CD4-positive, alpha-beta T cell treated with Interleukin-10 for 1 hour (primary cell): ENCODE data around the gene ZNF652.

Source experiments
- DNase-seq: peaks from one replicate; pipeline ENCODE4 v3.0.0-alpha.2; 2020

Gene ZNF652

DNA sequence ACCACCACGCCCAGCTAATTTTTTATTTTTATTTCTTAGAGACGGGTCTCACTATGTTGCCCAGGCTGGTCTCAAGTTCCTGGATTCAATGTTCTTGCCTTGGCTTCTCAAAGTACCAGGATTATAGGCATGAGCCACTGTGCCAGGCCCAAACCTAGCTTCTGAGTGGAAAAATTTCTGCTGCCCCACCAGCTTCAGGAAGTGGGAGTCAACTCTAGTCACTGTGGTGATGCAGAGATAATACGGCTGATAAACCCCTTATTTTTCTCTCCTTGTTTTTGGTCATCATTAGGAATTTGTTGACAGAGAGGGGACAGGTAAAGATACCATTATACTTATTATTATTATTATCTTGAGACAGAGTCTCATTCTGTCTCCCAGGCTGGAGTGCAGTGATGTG lies 103.7 kb downstream of the ZNF652 start:
- no peak for DNase-seq

DNA sequence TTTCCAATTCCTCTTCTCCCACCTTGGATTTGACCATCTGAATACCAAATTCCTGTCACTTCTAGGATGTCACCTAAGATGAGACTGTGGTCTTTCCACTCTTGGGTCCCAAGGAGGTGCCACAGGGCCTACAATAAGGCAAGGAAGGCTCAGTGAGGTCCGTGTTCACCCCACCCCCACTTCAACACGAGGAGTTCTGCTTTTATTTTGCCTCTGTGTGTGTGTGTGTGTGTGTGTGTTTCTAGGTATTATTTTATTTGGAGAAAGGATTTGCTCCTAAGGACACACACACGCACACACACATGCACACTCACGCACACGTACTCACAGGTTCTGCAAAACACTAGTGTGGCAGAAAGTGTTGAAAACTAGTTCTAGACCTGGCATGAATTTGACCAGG lies 106.9 kb downstream of the ZNF652 start:
- no peak for DNase-seq

DNA sequence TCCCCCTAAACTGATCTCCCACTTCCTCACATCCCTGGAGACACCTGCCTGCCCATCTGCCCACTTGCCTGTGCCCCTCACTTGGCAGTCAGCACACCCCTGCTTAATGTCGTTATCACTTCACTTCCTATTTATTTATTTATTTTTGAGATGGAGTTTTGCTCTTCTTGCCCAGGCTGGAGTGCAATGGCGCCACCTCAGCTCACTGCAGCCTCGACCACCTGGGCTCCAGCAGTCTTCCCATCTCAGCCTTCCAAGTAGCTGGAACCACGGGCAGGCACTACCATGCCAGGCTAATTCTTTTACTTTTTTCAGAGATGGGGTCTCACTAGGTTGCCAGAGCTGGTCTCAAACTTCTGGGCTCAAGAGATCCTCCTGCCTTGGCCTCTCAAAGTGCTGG lies 108.0 kb downstream of the ZNF652 start:
- DNase-seq, result no peak

DNA sequence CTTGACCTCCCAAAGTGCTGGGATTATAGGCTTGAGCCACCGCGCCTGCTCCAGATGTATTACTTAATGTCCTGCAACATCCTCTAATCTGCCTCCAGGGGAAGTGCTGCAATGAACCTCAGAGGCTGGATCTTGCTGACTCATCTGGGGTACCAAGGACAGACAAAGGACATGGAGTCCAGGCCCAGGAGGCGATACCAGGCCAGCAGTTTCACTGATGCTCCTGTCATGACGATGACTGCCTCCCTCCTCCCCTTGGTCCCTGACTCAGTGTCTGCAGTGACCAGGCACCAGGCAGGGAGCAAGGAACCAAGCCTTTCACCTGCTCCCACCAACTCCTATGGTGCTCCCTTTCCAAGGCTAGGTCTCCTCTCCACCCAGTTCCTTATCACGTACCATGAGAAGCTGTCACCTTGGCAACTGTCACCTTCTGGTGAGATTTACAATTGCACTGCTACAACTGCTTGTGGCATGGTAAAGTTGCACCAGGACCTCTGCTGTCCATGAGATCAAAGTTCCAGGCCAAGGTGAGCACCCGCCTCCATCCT lies 109.8 kb downstream of the ZNF652 start:
- DNase-seq, result no peak

DNA sequence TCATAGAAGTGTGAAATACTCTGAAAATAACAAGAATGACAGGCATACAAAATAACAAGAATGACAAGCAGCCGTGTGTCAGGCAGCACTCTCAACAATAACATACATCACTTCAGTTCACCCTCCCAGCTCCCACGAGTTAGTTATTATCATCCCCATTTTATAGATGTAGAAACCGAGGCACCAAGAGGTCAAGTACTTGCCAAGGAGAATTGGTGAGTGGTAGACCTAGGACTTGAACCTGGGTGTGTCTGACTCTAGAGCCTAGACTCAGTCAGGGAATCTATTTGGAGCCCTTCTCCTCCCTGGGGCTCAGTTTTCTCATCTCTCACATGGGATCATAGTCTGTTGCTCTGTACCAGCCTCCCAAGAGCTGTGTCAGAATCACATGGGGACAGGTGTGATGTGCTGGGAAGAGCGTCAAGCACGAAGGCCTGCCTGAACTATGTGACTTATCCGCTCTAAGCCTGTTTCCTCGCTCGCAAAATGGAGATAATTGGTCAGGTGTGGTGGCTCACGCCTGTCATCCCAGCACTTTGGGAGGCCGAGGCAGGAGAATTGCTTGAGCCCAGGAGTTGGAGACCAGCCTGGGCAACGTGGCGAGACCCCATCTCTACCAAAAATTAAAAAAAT lies 112.0 kb downstream of the ZNF652 start:
- DNase-seq, result no peak

DNA sequence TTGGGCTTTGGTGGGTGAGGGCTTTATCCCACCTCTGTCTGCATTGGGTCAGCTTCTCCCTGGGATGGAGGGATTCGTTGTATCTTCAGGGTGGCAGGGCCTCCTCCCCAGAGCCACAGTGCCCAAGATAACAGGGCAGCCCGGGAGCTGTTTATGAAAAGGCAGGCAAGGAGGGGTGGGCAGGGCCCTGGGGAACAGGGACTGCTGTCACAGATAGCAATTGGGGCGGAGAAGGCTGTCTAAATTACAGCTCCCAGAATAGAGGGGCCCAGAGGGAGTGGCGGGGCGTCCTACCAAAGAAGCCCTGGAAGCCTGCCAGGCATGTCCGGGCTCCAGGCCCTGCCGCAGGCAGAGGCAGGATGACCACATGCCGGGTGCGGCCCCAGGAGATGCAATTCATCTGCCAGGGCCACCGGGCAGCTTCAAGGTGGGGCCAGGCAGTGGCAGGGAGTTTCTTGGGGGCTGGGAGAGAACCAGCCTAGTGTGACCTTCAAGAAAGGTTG lies 112.7 kb downstream of the ZNF652 start:
- DNase-seq, result no peak

DNA sequence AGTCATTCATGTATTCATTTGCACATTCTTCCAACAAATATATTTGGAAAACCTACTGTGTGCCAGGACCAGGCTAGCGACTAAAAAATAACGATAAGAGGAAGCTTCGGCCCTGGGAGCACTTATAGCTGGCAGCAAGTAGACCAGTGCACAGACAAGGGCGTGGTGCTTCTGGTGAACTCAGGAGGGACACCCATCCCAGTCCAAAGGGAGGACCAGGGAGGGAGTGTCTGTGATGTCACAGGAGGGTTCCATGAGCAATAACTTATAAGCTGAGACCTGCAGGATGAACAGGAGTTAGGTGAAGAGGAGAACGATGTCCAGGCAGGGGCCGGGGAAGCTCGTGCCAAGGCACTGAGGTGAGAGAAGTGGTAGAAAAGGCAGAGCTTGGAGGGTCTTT lies 114.1 kb downstream of the ZNF652 start:
- no peak for DNase-seq

DNA sequence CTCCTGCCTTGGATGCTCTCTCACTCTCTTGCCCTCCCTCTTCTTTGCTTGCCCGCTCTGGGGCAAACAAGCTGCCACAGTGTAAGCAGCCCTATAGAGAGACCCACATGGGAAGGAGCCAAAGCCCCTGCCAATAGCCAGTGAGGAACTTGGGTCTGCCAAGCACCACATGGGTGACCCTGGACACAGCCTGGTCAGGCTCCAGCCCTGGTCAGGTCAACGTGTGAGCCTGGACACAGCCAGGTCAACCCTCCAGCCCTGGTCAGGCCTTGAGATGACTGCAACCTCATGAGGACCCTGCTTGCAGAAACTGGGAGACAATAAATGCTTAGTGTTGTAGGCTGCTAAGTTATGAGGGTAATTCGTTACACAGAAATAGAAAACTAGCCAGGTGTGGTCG lies 117.2 kb downstream of the ZNF652 start:
- no peak for DNase-seq
